ENCODE measurements around the gene PF4V1. TPM values are rescaled to one million over a fixed set of nuclear protein-coding genes. Genes with fewer than 3 reads are reported as not detected.
A peak's percentile ranks its signal among the peaks of the same experiment; 100 is the strongest.

The PF4V1 gene
- total RNA-seq, 4 donors from 2014 or later = not detected

DNA sequence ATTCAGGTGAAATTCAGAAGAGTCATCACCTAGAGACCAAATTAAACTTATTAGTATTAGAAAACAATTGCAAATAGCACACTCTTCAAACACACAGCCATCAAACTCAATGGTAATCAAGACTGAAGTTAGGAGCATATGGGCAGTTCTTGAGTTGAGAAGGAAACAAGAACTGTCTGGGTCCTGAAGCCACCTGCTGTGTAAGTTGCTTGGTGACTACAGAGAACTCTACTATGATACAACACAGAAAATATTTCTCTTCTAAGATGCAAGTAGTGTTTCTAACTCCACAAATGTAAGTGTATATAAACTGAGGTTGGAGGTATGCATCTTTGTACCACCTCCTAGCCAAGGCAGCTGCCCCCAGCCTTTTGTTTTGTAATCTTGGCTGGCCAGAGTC lies 325 bp upstream of the PF4V1 start:
- TF ChIP-seq, protein P1, sequence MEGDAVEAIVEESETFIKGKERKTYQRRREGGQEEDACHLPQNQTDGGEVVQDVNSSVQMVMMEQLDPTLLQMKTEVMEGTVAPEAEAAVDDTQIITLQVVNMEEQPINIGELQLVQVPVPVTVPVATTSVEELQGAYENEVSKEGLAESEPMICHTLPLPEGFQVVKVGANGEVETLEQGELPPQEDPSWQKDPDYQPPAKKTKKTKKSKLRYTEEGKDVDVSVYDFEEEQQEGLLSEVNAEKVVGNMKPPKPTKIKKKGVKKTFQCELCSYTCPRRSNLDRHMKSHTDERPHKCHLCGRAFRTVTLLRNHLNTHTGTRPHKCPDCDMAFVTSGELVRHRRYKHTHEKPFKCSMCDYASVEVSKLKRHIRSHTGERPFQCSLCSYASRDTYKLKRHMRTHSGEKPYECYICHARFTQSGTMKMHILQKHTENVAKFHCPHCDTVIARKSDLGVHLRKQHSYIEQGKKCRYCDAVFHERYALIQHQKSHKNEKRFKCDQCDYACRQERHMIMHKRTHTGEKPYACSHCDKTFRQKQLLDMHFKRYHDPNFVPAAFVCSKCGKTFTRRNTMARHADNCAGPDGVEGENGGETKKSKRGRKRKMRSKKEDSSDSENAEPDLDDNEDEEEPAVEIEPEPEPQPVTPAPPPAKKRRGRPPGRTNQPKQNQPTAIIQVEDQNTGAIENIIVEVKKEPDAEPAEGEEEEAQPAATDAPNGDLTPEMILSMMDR (IDR thresholded peaks at IDR 0.05) = no peak
- DNase-seq (ENCODE audit: low spot score) (no peak), ATAC-seq (ENCODE audit: low FRiP score) (peak; percentile 11)

DNA sequence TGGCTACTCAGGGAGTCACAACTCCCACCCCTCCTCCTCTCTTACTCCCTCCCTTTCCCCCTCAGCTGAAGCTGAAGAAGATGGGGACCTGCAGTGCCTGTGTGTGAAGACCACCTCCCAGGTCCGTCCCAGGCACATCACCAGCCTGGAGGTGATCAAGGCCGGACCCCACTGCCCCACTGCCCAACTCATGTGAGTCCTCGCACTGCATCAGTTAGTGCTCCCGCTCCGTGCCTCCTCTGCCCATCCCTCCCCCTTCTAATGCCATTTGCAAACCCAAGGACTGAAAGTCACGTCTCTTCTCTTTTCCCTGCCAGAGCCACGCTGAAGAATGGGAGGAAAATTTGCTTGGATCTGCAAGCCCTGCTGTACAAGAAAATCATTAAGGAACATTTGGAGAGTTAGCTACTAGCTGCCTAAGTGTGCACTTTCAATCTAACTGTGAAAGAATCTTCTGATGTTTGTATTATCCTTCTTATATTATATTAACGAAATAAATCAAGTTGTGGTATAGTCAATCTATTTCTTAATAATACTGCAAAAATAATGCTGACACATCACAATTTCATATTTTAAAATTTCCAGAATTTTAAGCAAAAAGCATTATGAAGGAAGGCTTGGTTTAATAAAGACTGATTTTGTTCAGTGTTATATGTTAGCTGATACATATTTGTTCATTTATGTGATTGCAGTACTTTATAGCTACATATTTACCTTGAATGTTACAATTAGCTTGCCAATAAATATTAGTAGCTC lies 800 bp downstream of the PF4V1 start:
- DNase-seq (ENCODE audit: low spot score) (no peak), ATAC-seq (ENCODE audit: low FRiP score) (no peak)
- TF ChIP-seq, protein P1 (IDR thresholded peaks at IDR 0.05) = no peak

DNA sequence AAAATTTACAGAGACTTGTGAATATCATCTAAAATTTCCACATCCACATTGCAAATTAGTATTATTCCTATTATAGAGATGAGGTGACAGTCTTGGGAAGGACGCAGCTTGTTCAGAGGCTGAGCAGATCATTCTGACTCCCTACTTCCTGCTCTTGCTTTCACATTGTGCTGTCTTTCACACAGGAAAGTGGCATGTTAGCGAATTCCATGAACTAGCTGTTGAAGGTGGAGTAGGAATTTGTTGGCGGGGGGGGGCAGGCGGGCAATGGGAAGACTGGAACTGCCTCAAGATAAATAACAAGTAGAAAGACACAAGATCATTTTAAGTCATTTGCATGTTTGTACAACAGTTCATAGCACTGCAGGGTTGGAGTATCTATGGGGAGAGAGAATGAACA lies 2.3 kb downstream of the PF4V1 start:
- no peak for DNase-seq (ENCODE audit: low spot score)
- TF ChIP-seq, protein P1 (IDR thresholded peaks at IDR 0.05) = no peak
- ATAC-seq (ENCODE audit: low FRiP score) = no peak

DNA sequence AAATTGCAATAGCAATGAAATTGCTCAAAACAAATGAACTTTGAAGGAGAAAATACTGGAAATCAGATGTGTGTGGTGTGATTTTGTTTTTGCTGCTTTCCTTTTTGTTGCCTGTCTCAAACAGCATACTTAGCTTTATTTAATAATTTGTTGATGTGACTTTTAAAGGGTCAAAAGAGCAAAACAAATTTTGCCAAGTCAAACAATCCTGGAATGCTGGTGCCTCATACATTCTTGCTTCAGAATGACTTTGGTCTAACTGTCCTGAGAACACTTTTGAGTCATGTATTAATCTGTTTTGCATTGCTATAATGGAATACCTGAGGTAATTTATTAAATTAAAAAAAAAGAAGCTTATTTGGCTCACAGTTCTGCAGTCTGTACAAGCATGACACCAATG lies 3.4 kb downstream of the PF4V1 start:
- ATAC-seq (ENCODE audit: low FRiP score) (no peak), DNase-seq (ENCODE audit: low spot score) (no peak)
- TF ChIP-seq, protein P1 (IDR thresholded peaks at IDR 0.05) = no peak

DNA sequence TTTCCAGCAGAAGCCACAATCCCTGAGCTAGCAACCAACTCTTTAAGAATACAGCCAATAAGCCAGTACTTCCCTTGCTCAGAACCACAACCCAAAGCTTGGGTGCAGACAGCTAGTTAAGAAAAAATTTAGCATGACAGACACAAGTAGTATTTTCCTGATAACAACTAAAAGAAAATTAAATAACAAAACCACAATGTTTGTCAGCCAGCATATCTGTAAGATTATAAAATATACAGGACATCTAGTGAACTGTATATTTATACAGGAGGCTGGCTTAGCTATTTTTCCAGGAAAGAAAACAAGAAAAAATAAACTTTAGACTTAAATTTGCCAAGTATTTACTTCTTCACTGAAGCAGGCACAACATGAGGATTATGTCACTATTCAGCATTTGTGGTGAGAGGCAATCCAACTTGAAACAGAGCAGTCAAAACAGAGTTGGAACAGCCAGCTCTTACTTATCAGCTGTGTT lies 6.6 kb downstream of the PF4V1 start:
- TF ChIP-seq, protein P1 (IDR thresholded peaks at IDR 0.05) = no peak
- ATAC-seq (ENCODE audit: low FRiP score) (no peak), DNase-seq (ENCODE audit: low spot score) (no peak)

DNA sequence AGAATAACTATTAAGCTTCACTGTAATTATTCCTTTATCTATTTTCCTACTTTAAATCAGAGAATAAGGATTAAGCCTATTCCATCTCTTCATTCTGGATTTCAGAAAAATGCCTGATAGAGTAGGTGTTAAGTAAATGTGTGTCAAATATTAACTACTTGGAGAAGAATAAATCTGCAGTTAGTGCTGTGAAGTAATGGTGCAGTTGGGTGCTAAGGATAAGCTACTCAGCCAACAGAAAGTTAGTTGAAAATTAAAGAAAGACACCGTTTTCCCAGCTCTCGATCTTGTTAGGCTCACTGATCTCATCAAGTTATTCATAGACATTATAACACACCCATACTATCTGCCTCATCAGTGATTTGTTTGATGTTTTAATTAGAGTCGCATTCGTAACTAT lies 7.1 kb downstream of the PF4V1 start:
- TF ChIP-seq, protein P1 (IDR thresholded peaks at IDR 0.05) = no peak
- no peak for ATAC-seq (ENCODE audit: low FRiP score)
- DNase-seq (ENCODE audit: low spot score) = no peak

DNA sequence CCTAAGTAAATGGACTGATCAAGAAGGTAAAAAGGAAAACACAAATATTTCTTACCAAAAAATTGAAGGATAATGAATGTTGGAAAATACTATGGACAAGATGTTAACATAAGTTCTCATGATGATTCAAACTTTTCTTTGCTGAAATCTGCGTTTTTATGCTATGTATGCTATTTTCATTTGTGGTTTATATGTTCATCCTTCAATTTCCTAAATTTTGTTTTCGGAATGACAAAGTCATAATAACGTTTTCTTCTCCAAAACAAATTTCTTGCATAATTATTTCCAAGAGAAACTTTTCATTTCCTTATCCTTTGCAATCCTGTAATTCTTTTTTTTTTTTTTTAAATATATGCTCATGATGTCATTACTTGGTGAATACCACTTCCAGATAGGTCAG lies 7.8 kb downstream of the PF4V1 start:
- TF ChIP-seq, protein P1 (IDR thresholded peaks at IDR 0.05) = no peak
- DNase-seq (ENCODE audit: low spot score) = no peak
- ATAC-seq (ENCODE audit: low FRiP score) = no peak

All from omental fat pad (tissue), 4 donors.